GM18508 (cell line): ENCODE measurements around the gene RAB7A.
"Not testable (repeated sequence)": the region's sequence is repeated elsewhere in the genome, so short reads cannot be mapped to it uniquely, and the experiment has no call there.

Experiments used
- ATAC-seq: cut with Tn5 transposase; IDR thresholded peaks from one replicate; pipeline ENCODE4 v1.9.1; 2021; ENCODE audit warnings: moderate number of reproducible peaks; ENCODE audit not compliant: insufficient read depth, unreplicated experiment

Gene RAB7A

DNA sequence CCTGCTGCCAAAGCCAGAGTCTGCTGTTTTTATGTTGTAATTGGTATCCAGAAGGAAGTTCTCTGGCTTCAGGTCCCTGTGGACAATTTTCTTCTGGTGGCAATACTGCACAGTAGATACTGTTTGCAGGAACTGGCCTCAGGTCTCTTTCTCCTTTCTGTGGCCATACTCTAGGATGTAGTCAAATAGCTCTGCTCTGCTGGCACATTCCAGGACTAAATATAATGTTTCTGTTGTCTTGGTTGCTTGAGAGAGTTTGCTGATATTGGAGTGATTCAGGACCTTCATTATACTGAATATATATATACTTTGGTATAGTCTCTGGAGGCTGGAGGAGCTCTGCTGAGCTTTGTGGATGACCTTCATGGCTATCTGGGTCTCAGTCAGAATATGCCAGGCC, 23.1 kb downstream of the RAB7A start:
- ATAC-seq, result no peak

DNA sequence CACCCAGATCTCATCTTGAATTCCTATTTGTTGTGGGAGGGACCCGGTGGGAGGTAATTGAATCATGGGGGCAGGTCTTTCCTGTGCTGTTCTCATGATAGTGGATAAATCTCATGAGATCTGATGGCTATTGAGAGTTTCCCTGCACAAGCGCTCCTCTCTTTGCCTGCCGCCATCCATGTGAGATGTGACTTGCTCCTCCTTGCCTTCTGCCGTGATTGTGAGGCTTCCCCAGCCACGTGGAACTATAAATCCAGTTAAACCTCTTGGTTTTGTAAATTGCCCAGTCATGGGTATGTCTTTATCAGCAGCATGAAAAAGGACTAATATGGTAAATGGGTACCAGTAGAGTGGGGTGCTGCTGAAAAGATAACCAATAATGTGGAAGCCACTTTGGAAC, 23.6 kb downstream of the RAB7A start:
- ATAC-seq, result not testable (repeated sequence)

DNA sequence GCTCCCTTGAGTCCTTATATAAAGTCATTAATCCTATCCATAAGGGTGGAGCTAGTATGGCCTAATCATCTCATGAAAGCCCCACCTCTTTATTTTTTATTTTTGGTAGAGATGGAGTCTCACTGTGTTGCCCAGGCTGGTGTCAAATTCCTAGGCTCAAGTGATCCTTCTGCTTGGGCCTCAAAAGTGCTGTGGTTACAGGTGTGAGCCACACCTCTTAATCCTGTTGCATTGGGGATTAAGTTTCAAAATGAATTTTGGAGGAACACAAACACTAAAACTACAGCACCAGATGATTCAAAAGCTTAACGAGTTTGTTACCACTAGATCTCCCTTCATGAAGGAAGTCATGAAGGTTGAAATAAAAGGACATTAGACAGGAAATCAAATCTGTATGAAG, 27.7 kb downstream of the RAB7A start:
- no peak for ATAC-seq

DNA sequence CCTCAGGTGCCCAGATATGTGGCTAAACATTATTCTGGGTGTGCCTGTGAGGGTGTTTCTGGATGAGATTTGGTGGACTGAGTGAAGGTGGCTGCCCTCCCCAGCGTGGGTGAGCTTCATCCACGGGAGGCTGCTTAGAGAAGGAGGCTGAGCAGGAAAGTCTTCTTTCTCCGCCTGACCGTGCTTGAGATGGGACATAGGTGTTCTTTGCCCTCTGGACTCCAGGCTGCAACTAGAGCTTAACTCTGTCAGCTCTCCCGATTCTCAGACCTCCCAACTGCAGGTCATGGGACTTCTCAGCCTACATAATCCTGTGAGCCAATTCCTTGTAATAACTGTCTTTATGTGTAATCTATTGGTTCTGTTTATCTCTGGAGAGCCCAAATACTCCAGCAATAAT, 34.1 kb downstream of the RAB7A start:
- no peak for ATAC-seq

DNA sequence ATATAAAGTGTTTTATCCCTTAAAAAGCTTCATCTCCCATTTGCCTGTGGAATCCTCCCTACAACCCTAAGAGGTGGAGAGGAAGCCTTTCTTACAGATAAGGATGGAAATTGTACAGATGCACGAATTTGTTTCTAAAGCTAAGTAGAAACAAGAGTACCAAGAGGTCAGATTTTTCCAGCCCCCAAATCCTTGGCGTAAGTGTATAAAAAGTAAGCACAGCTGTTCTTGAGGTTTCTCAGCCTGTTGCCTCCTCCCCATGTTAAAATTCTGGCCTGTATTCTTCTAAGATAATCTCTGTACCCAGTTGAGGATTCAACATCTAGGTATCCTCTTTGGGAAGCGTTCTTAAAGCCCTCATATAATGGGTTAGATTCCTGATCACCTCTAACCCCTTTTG, 34.9 kb downstream of the RAB7A start:
- ATAC-seq, result no peak

DNA sequence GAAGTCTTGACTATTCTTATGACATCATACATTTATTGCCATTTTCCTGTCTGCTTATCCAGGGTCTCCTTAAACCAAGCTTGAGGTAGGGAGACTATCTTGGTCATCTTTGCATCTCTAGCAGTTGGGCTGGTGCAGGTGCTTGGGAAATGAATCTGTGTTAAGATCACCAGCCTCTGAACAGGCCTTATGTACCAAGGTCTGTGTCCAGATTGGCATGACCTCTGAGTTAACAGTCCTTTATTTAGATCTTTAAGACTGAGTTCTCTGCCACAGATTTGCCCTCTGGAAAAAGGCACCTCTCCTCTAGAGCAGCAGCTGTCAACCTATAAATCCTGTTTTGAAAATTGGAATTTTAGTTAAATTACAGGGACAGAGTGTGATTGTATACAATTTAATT, 35.4 kb downstream of the RAB7A start:
- ATAC-seq, result no peak

GRCh38 chr3:128763967-128764366, 38.0 kb downstream of the RAB7A start:
- no peak for ATAC-seq

GRCh38 chr3:128764863-128765262, 38.9 kb downstream of the RAB7A start:
- no peak for ATAC-seq

DNA sequence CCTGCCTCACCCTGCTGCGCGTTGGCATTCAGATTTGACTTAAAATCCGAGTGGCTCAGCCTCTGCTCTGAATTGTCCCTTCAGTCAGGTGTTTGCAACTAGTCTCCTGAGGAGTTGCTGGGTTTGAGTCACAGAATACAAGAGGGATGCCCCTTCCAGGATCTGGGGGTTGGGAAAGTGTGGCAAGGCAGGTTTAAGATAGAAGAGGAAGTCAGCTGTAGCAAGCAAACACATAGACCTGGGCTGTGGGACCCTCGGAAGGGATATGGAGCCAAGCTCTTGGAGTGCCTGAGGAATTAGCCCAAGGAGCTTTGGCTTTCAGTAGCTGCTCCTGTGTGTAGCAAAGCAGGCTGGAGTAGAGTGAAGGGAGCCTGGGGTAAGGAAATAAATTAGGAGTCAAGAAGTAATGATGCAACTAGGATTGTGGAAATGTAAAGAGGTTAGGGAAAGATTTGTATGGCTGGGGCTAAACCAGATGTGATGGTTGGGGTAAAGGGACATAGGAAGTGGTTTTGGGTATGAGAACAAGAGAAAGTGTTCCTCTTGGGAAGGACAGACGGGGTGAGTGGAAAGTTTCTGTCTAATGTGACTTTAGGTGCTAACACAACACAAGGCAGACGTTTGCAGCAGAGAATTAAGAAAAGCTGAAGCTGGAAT, 41.2 kb downstream of the RAB7A start:
- no peak for ATAC-seq

GRCh38 chr3:128768471-128768870, 42.5 kb downstream of the RAB7A start:
- ATAC-seq, result no peak

DNA sequence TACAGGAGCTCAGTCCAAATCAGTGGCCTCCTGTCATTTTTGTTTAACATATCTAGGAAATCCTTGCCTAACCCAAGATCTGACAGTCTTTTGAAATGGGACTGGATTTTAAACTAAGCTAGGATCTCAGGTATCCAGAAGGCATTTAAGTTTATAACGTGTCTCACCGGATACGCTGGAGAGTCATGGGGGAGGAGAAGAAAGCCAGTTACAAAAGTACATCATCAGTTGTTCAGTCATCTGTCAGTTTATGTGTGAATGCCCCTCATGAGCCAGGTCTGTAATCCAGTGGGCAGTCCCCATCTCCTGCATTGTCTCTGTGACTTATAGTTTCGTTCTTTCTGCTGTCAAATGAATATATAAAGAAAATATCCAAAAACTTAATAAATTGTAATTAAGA, 44.4 kb downstream of the RAB7A start:
- ATAC-seq, result no peak

GRCh38 chr3:128773189-128773588, 47.2 kb downstream of the RAB7A start:
- ATAC-seq, result not testable (repeated sequence)

- ATAC-seq, result not testable (repeated sequence)
Observed at GRCh38 chr3:128773592-128773991, 47.6 kb downstream of the RAB7A start.

- no peak for ATAC-seq
Observed at GRCh38 chr3:128775241-128775640, 49.3 kb downstream of the RAB7A start.

GRCh38 chr3:128775906-128776542, 50.0 kb downstream of the RAB7A start:
- ATAC-seq, result no peak

- ATAC-seq, result no peak
Observed at GRCh38 chr3:128780101-128780837, 54.3 kb downstream of the RAB7A start.

DNA sequence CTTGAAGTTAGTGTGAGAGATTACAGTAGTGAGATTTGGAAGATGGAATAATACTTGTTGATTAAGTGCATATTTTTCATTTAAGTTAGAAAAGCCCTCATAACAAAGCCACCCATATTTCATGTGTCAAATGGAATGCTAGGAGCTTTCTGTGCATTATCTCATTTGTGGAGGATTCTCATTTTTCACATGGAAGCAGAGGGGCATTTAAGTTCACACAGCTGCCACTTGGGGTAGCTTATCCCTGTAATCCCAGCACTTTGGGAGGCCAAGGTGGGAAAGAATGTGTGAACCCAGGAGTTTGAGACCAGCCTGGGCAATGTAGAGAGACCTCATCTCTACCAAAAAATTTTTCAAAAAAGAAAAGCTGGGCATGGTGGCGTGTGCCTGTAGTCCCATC, 55.2 kb downstream of the RAB7A start:
- no peak for ATAC-seq

DNA sequence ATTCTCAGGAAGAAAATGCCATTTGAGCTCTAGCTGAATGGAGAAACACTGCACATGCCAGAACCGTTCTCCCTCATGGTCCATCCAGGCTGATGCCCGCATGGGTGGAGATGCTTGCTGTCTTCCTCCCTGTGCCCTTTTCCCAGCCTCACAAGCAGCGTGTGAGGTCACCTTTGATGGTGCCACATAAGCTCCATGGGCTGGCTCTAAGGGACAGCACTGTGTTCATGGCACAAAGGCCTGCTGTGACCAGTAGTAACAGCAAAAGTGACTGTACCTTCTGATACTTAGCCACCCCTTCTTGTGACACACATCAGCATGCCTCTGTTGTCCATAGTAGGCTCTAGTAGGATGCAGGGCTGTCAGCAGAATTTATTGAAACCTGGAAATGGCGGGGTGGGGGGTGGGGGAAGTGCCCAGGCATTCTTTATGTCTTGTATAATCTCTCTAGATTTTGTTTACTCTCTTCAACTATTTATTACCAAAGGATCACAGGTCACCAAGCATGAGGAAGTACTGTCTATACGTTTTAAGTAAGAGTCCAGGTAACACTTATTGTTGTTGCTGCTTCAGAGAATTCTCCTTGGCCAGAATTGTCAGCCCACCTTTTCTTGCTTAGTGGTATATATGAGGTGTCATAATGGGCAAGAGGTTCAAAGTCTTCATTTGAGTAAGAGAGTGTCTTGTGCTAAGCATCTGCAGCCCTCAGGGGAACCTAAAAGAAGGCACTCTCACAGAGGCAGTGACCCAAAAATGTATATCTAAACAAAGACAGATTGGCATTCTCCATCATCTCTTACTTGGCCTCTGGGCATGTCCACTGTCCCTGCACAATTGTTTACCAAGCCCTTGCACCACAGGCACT, 56.5 kb downstream of the RAB7A start:
- ATAC-seq, result no peak

DNA sequence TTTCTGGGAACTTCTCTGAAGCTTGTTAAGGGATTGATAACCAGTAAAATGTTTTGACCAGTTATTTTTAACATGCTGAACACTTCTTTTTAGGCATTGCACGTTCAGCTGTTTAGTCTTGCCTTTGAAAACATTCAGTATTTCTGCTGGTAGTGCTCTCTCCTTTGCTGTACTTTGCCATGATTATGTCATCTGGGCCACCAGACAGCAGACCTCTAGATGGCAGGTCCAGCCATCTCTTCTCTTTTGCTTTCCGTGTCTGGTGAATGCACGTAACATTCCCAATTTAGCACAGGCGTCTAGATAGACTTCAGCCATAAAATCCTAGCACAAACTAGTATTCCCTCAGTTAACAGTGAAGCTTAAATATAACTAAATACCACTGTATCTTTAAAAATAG, 57.8 kb downstream of the RAB7A start:
- no peak for ATAC-seq

GRCh38 chr3:128784232-128784631, 58.2 kb downstream of the RAB7A start:
- no peak for ATAC-seq

- no peak for ATAC-seq
Observed at GRCh38 chr3:128784843-128785242, 58.9 kb downstream of the RAB7A start.
